Measurements from ENCODE around the gene ATP9A. TPM values are rescaled to one million over a fixed set of nuclear protein-coding genes. Genes with fewer than 3 reads are reported as not detected.

The ATP9A gene
- total RNA-seq, 3 donors from 2014 or later: 54.0 to 102 (median 59.4) TPM

- no peak for ATAC-seq
- Histone ChIP-seq H3K4me3 (no peak overlapping the region), H3K4me1 (ENCODE audit: low read depth) (no peaks in the 10 kb centered on the region), H3K9me3 (no peaks in the 10 kb centered on the region), H3K36me3 (ENCODE audit: low read depth) (no peaks in the 10 kb centered on the region)
- TF ChIP-seq CTCF (IDR thresholded peaks at IDR 0.05): no peak
- no peak for DNase-seq
- intact Hi-C loops (cut with DNase I, micrococcal nuclease): no loop called here
Observed at GRCh38 chr20:51680067-51680749, 88.0 kb downstream of the ATP9A start.

- Histone ChIP-seq H3K4me1 (ENCODE audit: low read depth) (no peaks in the 10 kb centered on the region), H3K4me3 (no peak overlapping the region), H3K9me3 (no peaks in the 10 kb centered on the region), H3K36me3 (ENCODE audit: low read depth) (no peaks in the 10 kb centered on the region)
- ATAC-seq (no peak), DNase-seq (no peak)
- intact Hi-C loops (cut with DNase I, micrococcal nuclease): no loop called here
- TF ChIP-seq CTCF (IDR thresholded peaks at IDR 0.05): no peak
Observed at GRCh38 chr20:51679254-51679921, 88.8 kb downstream of the ATP9A start.

GRCh38 chr20:51678026-51678697, 90.0 kb downstream of the ATP9A start:
- Histone ChIP-seq H3K9me3 (no peaks in the 10 kb centered on the region), H3K4me1 (ENCODE audit: low read depth) (no peaks in the 10 kb centered on the region), H3K36me3 (ENCODE audit: low read depth) (no peaks in the 10 kb centered on the region), H3K4me3 (no peak overlapping the region)
- DNase-seq: no peak
- intact Hi-C loops (cut with DNase I, micrococcal nuclease): no loop called here
- TF ChIP-seq CTCF (IDR thresholded peaks at IDR 0.05): no peak
- ATAC-seq: peak; percentile 32

GRCh38 chr20:51668947-51669346, 99.2 kb downstream of the ATP9A start:
- DNase-seq (no peak), ATAC-seq (no peak)
- Histone ChIP-seq H3K4me1 (ENCODE audit: low read depth) (no peaks in the 10 kb centered on the region), H3K36me3 (ENCODE audit: low read depth) (no peaks in the 10 kb centered on the region), H3K4me3 (no peak overlapping the region), H3K9me3 (no peaks in the 10 kb centered on the region)
- intact Hi-C loops (cut with DNase I, micrococcal nuclease): no loop called here
- TF ChIP-seq CTCF (IDR thresholded peaks at IDR 0.05): no peak

GRCh38 chr20:51668515-51668914, 99.7 kb downstream of the ATP9A start:
- Histone ChIP-seq H3K36me3 (ENCODE audit: low read depth) (no peaks in the 10 kb centered on the region), H3K4me3 (no peak overlapping the region), H3K4me1 (ENCODE audit: low read depth) (no peaks in the 10 kb centered on the region), H3K9me3 (no peaks in the 10 kb centered on the region)
- DNase-seq (no peak), ATAC-seq (no peak)
- TF ChIP-seq CTCF (IDR thresholded peaks at IDR 0.05): no peak
- intact Hi-C loops (cut with DNase I, micrococcal nuclease): no loop called here
